ENCODE results near the gene FBXL7.

FBXL7 gene

GRCh38 chr5:15585841-15586591 is 86.0 kb downstream of the FBXL7 start:
- DNase-seq, result no peak

- no peak for DNase-seq
These were observed 87.9 kb downstream of the FBXL7 start for GRCh38 chr5:15587916-15588315.

GRCh38 chr5:15592728-15593127 is 92.7 kb downstream of the FBXL7 start:
- DNase-seq, result no peak

GRCh38 chr5:15594977-15595568 is 95.1 kb downstream of the FBXL7 start:
- DNase-seq, result no peak

- DNase-seq, result no peak
These were observed 95.9 kb downstream of the FBXL7 start for GRCh38 chr5:15595929-15596328.

GRCh38 chr5:15596936-15597335 is 97.0 kb downstream of the FBXL7 start:
- DNase-seq, result no peak

- DNase-seq, result no peak
These were observed 97.8 kb downstream of the FBXL7 start for GRCh38 chr5:15597804-15598203.

- DNase-seq, result no peak
These were observed 98.4 kb downstream of the FBXL7 start for GRCh38 chr5:15598294-15598902.

GRCh38 chr5:15600035-15600434 is 100.1 kb downstream of the FBXL7 start:
- DNase-seq, result no peak

- no peak for DNase-seq
These were observed 101.3 kb downstream of the FBXL7 start for GRCh38 chr5:15601274-15601673.

GRCh38 chr5:15601853-15602252 is 101.9 kb downstream of the FBXL7 start:
- DNase-seq, result no peak

GRCh38 chr5:15604986-15605385 is 105.0 kb downstream of the FBXL7 start:
- no peak for DNase-seq

GRCh38 chr5:15606197-15606596 is 106.2 kb downstream of the FBXL7 start:
- no peak for DNase-seq

- DNase-seq, result no peak
These were observed 107.1 kb downstream of the FBXL7 start for GRCh38 chr5:15607076-15607475.

GRCh38 chr5:15609076-15609725 is 109.2 kb downstream of the FBXL7 start:
- no peak for DNase-seq

GRCh38 chr5:15610216-15610615 is 110.2 kb downstream of the FBXL7 start:
- DNase-seq, result no peak

- no peak for DNase-seq
These were observed 111.0 kb downstream of the FBXL7 start for GRCh38 chr5:15611008-15611407.

GRCh38 chr5:15612915-15613635 is 113.1 kb downstream of the FBXL7 start:
- DNase-seq, result no peak

- DNase-seq, result no peak
These were observed 114.7 kb downstream of the FBXL7 start for GRCh38 chr5:15614679-15615078.

GRCh38 chr5:15615859-15616258 is 115.9 kb downstream of the FBXL7 start:
- no peak for DNase-seq

- DNase-seq, result no peak
These were observed 119.0 kb downstream of the FBXL7 start for GRCh38 chr5:15618938-15619337.

GRCh38 chr5:15620501-15620900 is 120.5 kb downstream of the FBXL7 start:
- no peak for DNase-seq

- no peak for DNase-seq
These were observed 121.1 kb downstream of the FBXL7 start for GRCh38 chr5:15621094-15621493.
